GM12865 (cell line): ENCODE measurements around the gene DOK6.

Experiments used
- DNase-seq: peaks from one replicate; pipeline ENCODE4 v3.0.0; 2010; ENCODE audit warnings: low read depth
- H3K4me3 ChIP-seq: 2 replicates; pipeline ENCODE4 v1.5.1; 2011; ENCODE audit warnings: mild to moderate bottlenecking, low read depth, low read length, control low read depth
- CTCF ChIP-seq: IDR thresholded peaks from 2 replicates; pipeline ENCODE4 v1.5.1; 2011; ENCODE audit warnings: low read length, control low read depth, low read depth, inconsistent platforms; ENCODE audit not compliant: insufficient read depth; ENCODE audit errors: missing control alignments

DOK6 gene

DNA sequence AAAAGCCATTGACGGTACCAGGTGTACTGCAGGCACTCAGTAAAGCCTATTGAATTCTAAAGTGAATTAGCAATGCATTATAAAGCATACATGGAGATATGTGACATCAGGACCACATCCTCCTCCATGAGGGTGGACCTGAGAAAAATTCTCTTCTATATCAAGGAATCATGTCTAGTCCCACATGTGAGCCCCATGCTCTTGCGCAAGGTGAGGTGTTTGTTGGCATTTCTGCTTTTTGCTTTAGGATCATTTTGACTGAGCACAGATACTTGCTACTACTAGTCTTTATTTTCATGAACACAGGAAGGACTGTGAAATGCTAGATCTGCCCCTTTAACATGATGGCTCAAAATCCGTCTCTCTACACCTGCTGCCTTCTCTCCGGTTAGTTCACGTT lies 363.1 kb downstream of the DOK6 start:
- no peak for DNase-seq
- no peak overlapping the region for H3K4me3 ChIP-seq
- TF ChIP-seq CTCF = no peak

DNA sequence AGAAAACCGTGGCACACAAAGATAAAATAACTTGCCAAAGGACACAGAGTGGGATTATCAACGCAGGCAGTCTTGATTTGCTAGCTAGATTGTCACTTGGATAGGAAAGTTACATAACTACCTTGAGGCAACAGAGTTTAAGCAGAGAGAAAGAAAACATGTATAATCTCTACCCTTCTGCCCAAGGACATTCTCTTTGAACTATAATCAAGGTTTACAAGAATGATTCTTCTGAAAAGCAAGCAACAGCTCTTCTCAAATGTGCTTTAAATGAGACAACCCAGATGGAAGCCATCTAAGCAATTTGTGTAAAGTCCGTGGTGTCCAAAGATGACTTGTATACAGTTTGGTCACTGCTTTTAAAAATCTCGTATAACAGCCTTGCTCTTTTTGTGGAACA lies 369.6 kb downstream of the DOK6 start:
- H3K4me3 ChIP-seq = no peak overlapping the region
- no peak for TF ChIP-seq CTCF
- no peak for DNase-seq

DNA sequence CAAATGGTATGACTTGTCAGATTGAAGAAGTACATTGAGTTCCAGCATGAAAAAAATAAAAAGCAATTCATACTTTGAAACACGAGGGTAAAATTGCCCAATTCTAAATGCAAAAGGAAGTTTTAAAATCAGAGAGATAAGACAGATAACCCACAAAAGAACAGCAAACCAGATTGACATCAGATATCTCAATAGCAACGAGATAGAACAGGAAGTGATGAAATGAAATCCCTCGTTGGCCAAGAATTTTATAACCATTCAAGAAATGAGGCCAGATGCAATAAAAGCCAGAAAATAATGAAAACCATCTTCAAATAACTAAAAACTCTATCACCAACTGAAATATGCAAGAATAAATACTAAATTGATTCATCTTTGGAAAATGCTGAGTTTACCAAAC lies 374.1 kb downstream of the DOK6 start:
- no peak for TF ChIP-seq CTCF
- no peak overlapping the region for H3K4me3 ChIP-seq
- no peak for DNase-seq

DNA sequence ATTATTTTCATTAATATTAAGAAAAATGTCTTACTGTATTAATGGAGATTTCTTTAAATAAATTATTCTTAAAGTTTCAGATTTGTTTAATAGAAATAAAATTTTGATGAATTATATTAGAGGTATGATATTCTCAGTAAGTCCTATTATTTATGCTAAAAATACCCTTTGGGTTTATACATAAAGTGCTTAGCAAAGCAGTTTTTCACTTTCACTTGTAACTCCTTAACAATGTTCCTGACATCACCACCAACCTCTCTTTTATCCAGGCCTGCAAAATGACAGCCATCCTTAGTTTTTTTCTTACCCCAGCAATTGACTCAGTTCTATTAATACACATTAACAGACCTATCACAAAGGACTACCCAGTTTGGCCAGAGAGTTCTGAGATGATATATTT lies 376.6 kb downstream of the DOK6 start:
- H3K4me3 ChIP-seq = no peak overlapping the region
- DNase-seq = no peak
- no peak for TF ChIP-seq CTCF

GRCh38 chr18:69778680-69779079 lies 378.0 kb downstream of the DOK6 start:
- H3K4me3 ChIP-seq = no peak overlapping the region
- no peak for TF ChIP-seq CTCF
- no peak for DNase-seq

- no peak for DNase-seq
- H3K4me3 ChIP-seq = no peak overlapping the region
- no peak for TF ChIP-seq CTCF
Observed at GRCh38 chr18:69780851-69781250, 380.2 kb downstream of the DOK6 start.

- no peak overlapping the region for H3K4me3 ChIP-seq
- DNase-seq = no peak
- no peak for TF ChIP-seq CTCF
Observed at GRCh38 chr18:69784815-69785214, 384.1 kb downstream of the DOK6 start.
